Panc1 (cell line): ENCODE measurements around the gene TRDN.

Experiments used
- CTCF ChIP-seq: fragments of 450-650 bp; IDR thresholded peaks from 2 replicates; pipeline ENCODE4 v1.5.1; 2017; ENCODE audit warnings: mild to moderate bottlenecking
- POLR2AphosphoS5 ChIP-seq: IDR thresholded peaks from 2 replicates; pipeline ENCODE4 v1.6.1; 2012; ENCODE audit warnings: mild to moderate bottlenecking, low read depth, low read length, moderate library complexity
- REST ChIP-seq, 2 experiments: IDR thresholded peaks; 2 replicates each; pipeline ENCODE4 v1.6.1; 2011 to 2012; ENCODE audit warnings: low read depth in 2 of 2, control low read depth in 1 of 2, low read length in 1 of 2, mild to moderate bottlenecking in 1 of 2, moderate library complexity in 1 of 2; ENCODE audit not compliant: insufficient read depth in 1 of 2
- SIN3A ChIP-seq: IDR thresholded peaks from 2 replicates; pipeline ENCODE4 v1.6.1; 2012; ENCODE audit warnings: low read depth, mild to moderate bottlenecking, low read length, moderate library complexity, borderline replicate concordance; ENCODE audit not compliant: insufficient read depth

GRCh38 chr6:123562264-123562663 is 74.5 kb downstream of the TRDN start:
- TF ChIP-seq REST (IDR thresholded peaks at IDR 0.05; ENCODE audit: insufficient read depth in 1 of 2, low read depth in 2 of 2, low read length in 1 of 2): no peak
- no peak for TF ChIP-seq CTCF
- TF ChIP-seq POLR2AphosphoS5: no peak
- no peak for TF ChIP-seq SIN3A
